ENCODE measurements around the gene DNAJA3. TPM values are rescaled to one million over a fixed set of nuclear protein-coding genes. Genes with fewer than 3 reads are reported as not detected.

The DNAJA3 gene
- total RNA-seq, 1 donor from 2014 or later: 36.4 TPM

- Histone ChIP-seq H3K4me2 (ENCODE audit: low read length) (no peak overlapping the region), H3K9ac (ENCODE audit: low read length) (no peak overlapping the region), H3K79me2 (ENCODE audit: insufficient read depth, low read length) (peaks cover 35% of the 10 kb centered on the region), H3K27me3 (ENCODE audit: insufficient read depth, low read length) (no peaks in the 10 kb centered on the region), H3K27ac (ENCODE audit: low read depth, low read length) (no peak overlapping the region), H2AFZ (ENCODE audit: low read depth, low read length) (no peak overlapping the region), H3K4me3 (ENCODE audit: insufficient read depth, low read depth, low read length) (no peak overlapping the region), H3K9me3 (ENCODE audit: insufficient read depth, low read depth, low read length) (no peaks in the 10 kb centered on the region), H3K36me3 (ENCODE audit: insufficient read depth, low read length) (peaks cover 44% of the 10 kb centered on the region), H3K4me1 (ENCODE audit: insufficient read depth, low read length) (no peaks in the 10 kb centered on the region), H4K20me1 (ENCODE audit: insufficient read depth, low read length) (peaks cover 12% of the 10 kb centered on the region)
- Mint-ChIP-seq H3K27ac (ENCODE audit: unreplicated experiment) (no peak overlapping the region), H3K36me3 (ENCODE audit: low read depth, unreplicated experiment) (peaks cover 14% of the 10 kb centered on the region), H3K4me1 (ENCODE audit: low read depth, unreplicated experiment) (peaks cover 3% of the 10 kb centered on the region), H3K27me3 (ENCODE audit: low read depth, unreplicated experiment) (no peaks in the 10 kb centered on the region), H3K9me3 (ENCODE audit: unreplicated experiment) (no peaks in the 10 kb centered on the region), H3K4me3 (ENCODE audit: unreplicated experiment) (no peak overlapping the region)
- FAIRE-seq: no peak
- DNase-seq (ENCODE audit: low read depth): no peak
- TF ChIP-seq EZH2 (IDR thresholded peaks at IDR 0.05; ENCODE audit: insufficient read depth, low read length) (no peak), CTCF (IDR thresholded peaks at IDR 0.05; ENCODE audit: insufficient read depth, low read depth, low read length) (no peak)
These were observed 9.8 kb downstream of the DNAJA3 start for GRCh38 chr16:4435337-4436067.

GRCh38 chr16:4437366-4437765, 11.7 kb downstream of the DNAJA3 start:
- Mint-ChIP-seq H3K4me1 (ENCODE audit: low read depth, unreplicated experiment) (peaks cover 3% of the 10 kb centered on the region), H3K9me3 (ENCODE audit: unreplicated experiment) (no peaks in the 10 kb centered on the region)
- FAIRE-seq: no peak

More at GRCh38 chr16:4437366-4437765, 11.7 kb downstream of the DNAJA3 start:
- Histone ChIP-seq H3K27ac (ENCODE audit: low read depth, low read length) (no peak overlapping the region), H3K79me2 (ENCODE audit: insufficient read depth, low read length) (peaks cover 21% of the 10 kb centered on the region), H3K4me3 (ENCODE audit: insufficient read depth, low read depth, low read length) (no peak overlapping the region), H3K9ac (ENCODE audit: low read length) (no peak overlapping the region), H3K4me2 (ENCODE audit: low read length) (no peak overlapping the region), H4K20me1 (ENCODE audit: insufficient read depth, low read length) (peaks cover 11% of the 10 kb centered on the region), H2AFZ (ENCODE audit: low read depth, low read length) (no peak overlapping the region), H3K36me3 (ENCODE audit: insufficient read depth, low read length) (peaks cover 53% of the 10 kb centered on the region), H3K9me3 (ENCODE audit: insufficient read depth, low read depth, low read length) (no peaks in the 10 kb centered on the region), H3K4me1 (ENCODE audit: insufficient read depth, low read length) (no peaks in the 10 kb centered on the region), H3K27me3 (ENCODE audit: insufficient read depth, low read length) (no peaks in the 10 kb centered on the region)
- Mint-ChIP-seq H3K27ac (ENCODE audit: unreplicated experiment) (no peak overlapping the region), H3K27me3 (ENCODE audit: low read depth, unreplicated experiment) (no peaks in the 10 kb centered on the region), H3K36me3 (ENCODE audit: low read depth, unreplicated experiment) (peaks cover 9% of the 10 kb centered on the region), H3K4me3 (ENCODE audit: unreplicated experiment) (no peak overlapping the region)
- TF ChIP-seq CTCF (IDR thresholded peaks at IDR 0.05; ENCODE audit: insufficient read depth, low read depth, low read length) (no peak), EZH2 (IDR thresholded peaks at IDR 0.05; ENCODE audit: insufficient read depth, low read length) (no peak)
- no peak for DNase-seq (ENCODE audit: low read depth)
